B cell (primary cell): ENCODE results near the gene PLCB1.

ENCODE experiments used
- CTCF ChIP-seq: fragments of 200-600 bp; IDR thresholded peaks from one replicate; pipeline ENCODE4 v1.8.0; 2022; ENCODE audit warnings: antibody characterized with exemption, mild to moderate bottlenecking
- EZH2 ChIP-seq: IDR thresholded peaks from 2 replicates; pipeline ENCODE4 v1.6.1; 2012; ENCODE audit warnings: borderline replicate concordance, low read depth, mild to moderate bottlenecking, moderate library complexity, low read length; ENCODE audit not compliant: insufficient read depth, poor library complexity, severe bottlenecking

GRCh38 chr20:8200220-8200619 lies 68.2 kb downstream of the PLCB1 start:
- TF ChIP-seq CTCF (no peak), EZH2 (no peak)
